Keratinocyte (primary cell): ENCODE data around the gene LIN28B. TPM values are rescaled to one million over a fixed set of nuclear protein-coding genes. Genes with fewer than 3 reads are reported as not detected.

Source experiments
- DNase-seq: peaks from one replicate; pipeline ENCODE4 v3.0.0-alpha.2; 2011; ENCODE audit warnings: low read depth, missing footprints, low spot score
- FAIRE-seq: peaks from 2 replicates; lab custom pipeline; 2011; peaks lifted over from hg19 to GRCh38; lab: Jason Lieb, UNC
- H2AFZ ChIP-seq: 2 replicates; pipeline ENCODE4 v1.6.0; 2012; ENCODE audit warnings: low read length, control low read depth, inconsistent platforms; ENCODE audit not compliant: control insufficient read depth
- H3K27ac ChIP-seq: 2 replicates; pipeline ENCODE4 v1.5.1; 2011; ENCODE audit warnings: low read length; ENCODE audit not compliant: control insufficient read depth, insufficient read depth
- H3K27me3 ChIP-seq: 3 replicates; pipeline ENCODE4 v1.6.0; 2011; ENCODE audit warnings: low read length; ENCODE audit not compliant: control insufficient read depth, insufficient read depth; ENCODE audit errors: extremely low read depth
- H3K36me3 ChIP-seq, 2 experiments: 2 replicates in 1 of 2; 3 replicates in 1 of 2; pipeline ENCODE4 v1.5.1; 2011; ENCODE audit warnings: low read length in 2 of 2, mild to moderate bottlenecking in 1 of 2; ENCODE audit not compliant: control insufficient read depth in 2 of 2, insufficient read depth in 2 of 2; ENCODE audit errors: extremely low read depth in 1 of 2
- H3K4me1 ChIP-seq: 3 replicates; pipeline ENCODE4 v1.5.1; 2011; ENCODE audit warnings: low read length; ENCODE audit not compliant: control insufficient read depth, insufficient read depth; ENCODE audit errors: extremely low read depth
- H3K4me2 ChIP-seq: 3 replicates; pipeline ENCODE4 v1.6.0; 2011; ENCODE audit warnings: low read depth, low read length; ENCODE audit not compliant: control insufficient read depth, insufficient read depth; ENCODE audit errors: extremely low read depth
- H3K4me3 ChIP-seq, 3 experiments: fragments of 200-600 bp in 1 of 3; sonication (generic) in 1 of 3; 2 replicates in 2 of 3; 3 replicates in 1 of 3; pipeline ENCODE4 v1.5.1; 2011 to 2016; ENCODE audit warnings: low read length in 3 of 3, mild to moderate bottlenecking in 3 of 3, control low read depth in 2 of 3, inconsistent platforms in 1 of 3, low read depth in 1 of 3, mixed read lengths in 1 of 3, mixed run types in 1 of 3, moderate library complexity in 1 of 3; ENCODE audit not compliant: control insufficient read depth in 2 of 3, insufficient read depth in 2 of 3; ENCODE audit errors: extremely low read depth in 1 of 3
- H3K79me2 ChIP-seq: 2 replicates; pipeline ENCODE4 v1.6.0; 2012; ENCODE audit warnings: low read length; ENCODE audit not compliant: control insufficient read depth, insufficient read depth
- H3K9ac ChIP-seq: 3 replicates; pipeline ENCODE4 v1.6.0; 2011; ENCODE audit warnings: low read length; ENCODE audit not compliant: control insufficient read depth, insufficient read depth; ENCODE audit errors: extremely low read depth
- H3K9me1 ChIP-seq: 3 replicates; pipeline ENCODE4 v1.6.0; 2011; ENCODE audit warnings: low read length; ENCODE audit not compliant: control insufficient read depth, insufficient read depth; ENCODE audit errors: extremely low read depth
- H3K9me3 ChIP-seq: 2 replicates; pipeline ENCODE4 v1.5.1; 2012; ENCODE audit warnings: low read depth, low read length; ENCODE audit not compliant: control insufficient read depth
- H4K20me1 ChIP-seq: 3 replicates; pipeline ENCODE4 v1.6.0; 2011; ENCODE audit warnings: low read length; ENCODE audit not compliant: control insufficient read depth, insufficient read depth; ENCODE audit errors: extremely low read depth
- CTCF ChIP-seq, 3 experiments: IDR thresholded peaks in 1 of 3; conservative IDR thresholded peaks in 1 of 3; optimal IDR thresholded peaks in 1 of 3; 2 replicates in 2 of 3; 3 replicates in 1 of 3; pipeline versions ENCODE3 to v1.5.1; 2011; ENCODE audit warnings: low read length in 3 of 3, mild to moderate bottlenecking in 3 of 3, moderate library complexity in 2 of 3, control low read depth in 1 of 3, inconsistent platforms in 1 of 3; ENCODE audit not compliant: insufficient read depth in 2 of 3; ENCODE audit errors: extremely low read depth in 1 of 3
- EZH2 ChIP-seq: IDR thresholded peaks from one replicate; pipeline ENCODE4 v1.6.1; 2012; ENCODE audit warnings: inconsistent platforms, mild to moderate bottlenecking, low read length, moderate library complexity
- dilution Hi-C: fragments of 300-500 bp; cut with MboI; formaldehyde crosslinking; loops from one replicate; pipeline ENCODE4 v1.7.0; 2020; ENCODE audit warnings: low sequenced_read_pairs; ENCODE audit not compliant: extremely low pct_ligation_motif_present
- polyA plus RNA-seq, 5 experiments: library from polyadenylated mRNA; depleted of rRNA in 3 of 5; stranded (reverse) in 3 of 5; stranded (forward) in 1 of 5; unstranded in 1 of 5; fragments of >200 nt; gene quantifications; 1 replicate in 1 of 5; 2 replicates in 3 of 5; 3 replicates in 1 of 5; pipeline versions ENCODE4 v1.2.1 to v1.2.3, GENCODE V29; 2011 to 2012; ENCODE audit warnings: missing spikeins in 2 of 5, low read depth in 1 of 5, low replicate concordance in 1 of 5

The LIN28B gene
- polyA plus RNA-seq, 1 donor (not counting 4 experiments of a cell fraction or from before 2014, with no cell fraction given) = not detected

GRCh38 chr6:105067329-105067728, 110.4 kb downstream of the LIN28B start:
- no peak for DNase-seq
- H4K20me1 ChIP-seq = no peaks in the 10 kb centered on the region
- H3K9me3 ChIP-seq = no peaks in the 10 kb centered on the region
- H3K4me2 ChIP-seq = no peak overlapping the region
- no peak overlapping the region for H3K27ac ChIP-seq
- no peak overlapping the region for H3K4me3 ChIP-seq
- no peak overlapping the region for H3K9ac ChIP-seq
- no peaks in the 10 kb centered on the region for H3K36me3 ChIP-seq
- no peak for TF ChIP-seq CTCF (optimal IDR thresholded peaks at IDR 0.05 in 1 of 3, IDR thresholded peaks at IDR 0.05 in 1 of 3, conservative IDR thresholded peaks at IDR 0.05 in 1 of 3; ENCODE audit: extremely low read depth in 1 of 3, insufficient read depth in 2 of 3, low read length in 3 of 3)
- peaks cover 8% of the 10 kb centered on the region for H3K27me3 ChIP-seq
- no peaks in the 10 kb centered on the region for H3K79me2 ChIP-seq
- H2AFZ ChIP-seq = no peak overlapping the region
- no peaks in the 10 kb centered on the region for H3K9me1 ChIP-seq
- dilution Hi-C loops = no loop called here
- H3K4me1 ChIP-seq = no peaks in the 10 kb centered on the region
- FAIRE-seq = no peak

- Histone ChIP-seq H3K4me2 (no peak overlapping the region), H3K4me1 (no peaks in the 10 kb centered on the region), H3K27me3 (peaks cover 8% of the 10 kb centered on the region), H3K9me1 (no peaks in the 10 kb centered on the region), H3K27ac (no peak overlapping the region), H3K36me3 (no peaks in the 10 kb centered on the region), H3K9me3 (no peaks in the 10 kb centered on the region), H3K9ac (no peak overlapping the region), H4K20me1 (no peaks in the 10 kb centered on the region), H3K79me2 (no peaks in the 10 kb centered on the region), H3K4me3 (no peak overlapping the region), H2AFZ (no peak overlapping the region)
- FAIRE-seq (no peak), DNase-seq (no peak)
- dilution Hi-C loops = no loop called here
- no peak for TF ChIP-seq CTCF (optimal IDR thresholded peaks at IDR 0.05 in 1 of 3, IDR thresholded peaks at IDR 0.05 in 1 of 3, conservative IDR thresholded peaks at IDR 0.05 in 1 of 3; ENCODE audit: extremely low read depth in 1 of 3, insufficient read depth in 2 of 3, low read length in 3 of 3)
- no peak for TF ChIP-seq EZH2
These were observed 111.5 kb downstream of the LIN28B start for GRCh38 chr6:105068407-105068806.
